ENCODE measurements around the gene KANSL1.
"Not testable (repeated sequence)": the region's sequence is repeated elsewhere in the genome, so short reads cannot be mapped to it uniquely, and the experiment has no call there.

The KANSL1 gene

DNA sequence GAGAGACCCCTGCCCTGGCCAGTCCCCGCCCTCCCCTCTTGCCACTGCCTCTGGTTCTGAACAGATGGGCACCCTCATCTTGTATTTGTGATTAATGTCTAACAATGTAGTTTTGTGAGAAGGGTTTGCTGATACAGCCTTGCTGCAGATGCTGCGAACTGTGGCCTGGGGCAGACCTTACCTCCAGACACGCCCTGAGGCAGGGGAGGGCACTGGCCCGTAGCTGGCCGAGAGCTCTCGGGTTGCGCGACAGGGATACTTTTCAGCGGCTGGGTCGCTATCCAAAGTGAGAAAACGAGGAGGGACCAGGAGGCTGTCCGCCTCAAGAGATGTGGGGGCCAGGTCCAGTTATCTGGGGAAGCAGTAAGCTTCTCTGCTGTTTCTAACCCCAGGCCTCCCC, 172.2 kb downstream of the KANSL1 start:
- Histone ChIP-seq H3K9me2 (replicated peaks; ENCODE audit: control insufficient read depth, low read length) (no peaks in the 10 kb centered on the region), H3K27me3 (ENCODE audit: control insufficient read depth, low read length) (no peaks in the 10 kb centered on the region), H3K4me1 (ENCODE audit: control insufficient read depth, low read length) (peaks cover 1% of the 10 kb centered on the region; the same call in 1 of the 2 replicates), H3K36me3 (ENCODE audit: control insufficient read depth, low read length) (no peaks in the 10 kb centered on the region), H3K4me3 (ENCODE audit: low read length) (no peak overlapping the region), H3K79me2 (ENCODE audit: control insufficient read depth, low read length) (no peaks in the 10 kb centered on the region), H3K27ac (ENCODE audit: low read depth, low read length) (no peak overlapping the region), H3F3A (ENCODE audit: control insufficient read depth, insufficient read depth) (no peaks in the 10 kb centered on the region), H4K20me1 (ENCODE audit: control insufficient read depth, insufficient read depth, low read depth, low read length) (no peaks in the 10 kb centered on the region), H3K9me3 (ENCODE audit: control insufficient read depth, insufficient read depth, low read length) (no peaks in the 10 kb centered on the region), H3K4me2 (ENCODE audit: low read length) (no peak overlapping the region)
- TF ChIP-seq EZH2phosphoT487 (IDR thresholded peaks at IDR 0.05; ENCODE audit: borderline replicate concordance, low read length): no peak
- TF ChIP-seq, protein P1, sequence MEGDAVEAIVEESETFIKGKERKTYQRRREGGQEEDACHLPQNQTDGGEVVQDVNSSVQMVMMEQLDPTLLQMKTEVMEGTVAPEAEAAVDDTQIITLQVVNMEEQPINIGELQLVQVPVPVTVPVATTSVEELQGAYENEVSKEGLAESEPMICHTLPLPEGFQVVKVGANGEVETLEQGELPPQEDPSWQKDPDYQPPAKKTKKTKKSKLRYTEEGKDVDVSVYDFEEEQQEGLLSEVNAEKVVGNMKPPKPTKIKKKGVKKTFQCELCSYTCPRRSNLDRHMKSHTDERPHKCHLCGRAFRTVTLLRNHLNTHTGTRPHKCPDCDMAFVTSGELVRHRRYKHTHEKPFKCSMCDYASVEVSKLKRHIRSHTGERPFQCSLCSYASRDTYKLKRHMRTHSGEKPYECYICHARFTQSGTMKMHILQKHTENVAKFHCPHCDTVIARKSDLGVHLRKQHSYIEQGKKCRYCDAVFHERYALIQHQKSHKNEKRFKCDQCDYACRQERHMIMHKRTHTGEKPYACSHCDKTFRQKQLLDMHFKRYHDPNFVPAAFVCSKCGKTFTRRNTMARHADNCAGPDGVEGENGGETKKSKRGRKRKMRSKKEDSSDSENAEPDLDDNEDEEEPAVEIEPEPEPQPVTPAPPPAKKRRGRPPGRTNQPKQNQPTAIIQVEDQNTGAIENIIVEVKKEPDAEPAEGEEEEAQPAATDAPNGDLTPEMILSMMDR (IDR thresholded peaks at IDR 0.05; ENCODE audit: low read depth, low read length, poor library complexity, severe bottlenecking): no peak

GRCh38 chr17:46020023-46020761, 173.0 kb downstream of the KANSL1 start:
- Histone ChIP-seq H3K4me3 (ENCODE audit: low read length) (no peak overlapping the region), H3K9me3 (ENCODE audit: control insufficient read depth, insufficient read depth, low read length) (no peaks in the 10 kb centered on the region), H3K79me2 (ENCODE audit: control insufficient read depth, low read length) (no peaks in the 10 kb centered on the region), H3K9me2 (replicated peaks; ENCODE audit: control insufficient read depth, low read length) (no peaks in the 10 kb centered on the region), H3K27ac (ENCODE audit: low read depth, low read length) (no peak overlapping the region), H3K4me2 (ENCODE audit: low read length) (no peak overlapping the region), H3F3A (ENCODE audit: control insufficient read depth, insufficient read depth) (no peaks in the 10 kb centered on the region), H3K4me1 (ENCODE audit: control insufficient read depth, low read length) (no peaks in the 10 kb centered on the region), H3K36me3 (ENCODE audit: control insufficient read depth, low read length) (no peaks in the 10 kb centered on the region), H3K27me3 (ENCODE audit: control insufficient read depth, low read length) (no peaks in the 10 kb centered on the region), H4K20me1 (ENCODE audit: control insufficient read depth, insufficient read depth, low read depth, low read length) (no peaks in the 10 kb centered on the region)
- TF ChIP-seq, protein P1 (IDR thresholded peaks at IDR 0.05; ENCODE audit: low read depth, low read length, poor library complexity, severe bottlenecking): no peak
- TF ChIP-seq EZH2phosphoT487 (IDR thresholded peaks at IDR 0.05; ENCODE audit: borderline replicate concordance, low read length): no peak

GRCh38 chr17:46019408-46019925, 173.8 kb downstream of the KANSL1 start:
- not testable (repeated sequence) for H3F3A ChIP-seq (ENCODE audit: control insufficient read depth, insufficient read depth); H4K20me1 ChIP-seq (ENCODE audit: control insufficient read depth, insufficient read depth, low read depth, low read length); H3K9me2 ChIP-seq (replicated peaks; ENCODE audit: control insufficient read depth, low read length); H3K79me2 ChIP-seq (ENCODE audit: control insufficient read depth, low read length); H3K9me3 ChIP-seq (ENCODE audit: control insufficient read depth, insufficient read depth, low read length); H3K4me2 ChIP-seq (ENCODE audit: low read length); H3K27me3 ChIP-seq (ENCODE audit: control insufficient read depth, low read length); H3K4me1 ChIP-seq (ENCODE audit: control insufficient read depth, low read length); H3K4me3 ChIP-seq (ENCODE audit: low read length); H3K27ac ChIP-seq (ENCODE audit: low read depth, low read length); H3K36me3 ChIP-seq (ENCODE audit: control insufficient read depth, low read length)

DNA sequence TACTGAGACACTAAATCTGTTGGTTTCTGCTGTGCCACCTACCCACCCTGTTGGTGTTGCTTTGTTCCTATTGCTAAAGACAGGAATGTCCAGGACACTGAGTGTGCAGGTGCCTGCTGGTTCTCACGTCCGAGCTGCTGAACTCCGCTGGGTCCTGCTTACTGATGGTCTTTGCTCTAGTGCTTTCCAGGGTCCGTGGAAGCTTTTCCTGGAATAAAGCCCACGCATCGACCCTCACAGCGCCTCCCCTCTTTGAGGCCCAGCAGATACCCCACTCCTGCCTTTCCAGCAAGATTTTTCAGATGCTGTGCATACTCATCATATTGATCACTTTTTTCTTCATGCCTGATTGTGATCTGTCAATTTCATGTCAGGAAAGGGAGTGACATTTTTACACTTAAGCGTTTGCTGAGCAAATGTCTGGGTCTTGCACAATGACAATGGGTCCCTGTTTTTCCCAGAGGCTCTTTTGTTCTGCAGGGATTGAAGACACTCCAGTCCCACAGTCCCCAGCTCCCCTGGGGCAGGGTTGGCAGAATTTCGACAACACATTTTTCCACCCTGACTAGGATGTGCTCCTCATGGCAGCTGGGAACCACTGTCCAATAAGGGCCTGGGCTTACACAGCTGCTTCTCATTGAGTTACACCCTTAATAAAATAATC, 179.6 kb downstream of the KANSL1 start:
- TF ChIP-seq EZH2phosphoT487 (IDR thresholded peaks at IDR 0.05; ENCODE audit: borderline replicate concordance, low read length): no peak
- no peaks in the 10 kb centered on the region for H3K79me2 ChIP-seq (ENCODE audit: control insufficient read depth, low read length)
- H3F3A ChIP-seq (ENCODE audit: control insufficient read depth, insufficient read depth): no peaks in the 10 kb centered on the region
- H3K4me3 ChIP-seq (ENCODE audit: low read length): no peak overlapping the region
- H3K9me3 ChIP-seq (ENCODE audit: control insufficient read depth, insufficient read depth, low read length): no peaks in the 10 kb centered on the region
- no peaks in the 10 kb centered on the region for H3K36me3 ChIP-seq (ENCODE audit: control insufficient read depth, low read length)
- H3K4me1 ChIP-seq (ENCODE audit: control insufficient read depth, low read length): no peaks in the 10 kb centered on the region
- no peak overlapping the region for H3K27ac ChIP-seq (ENCODE audit: low read depth, low read length)
- peaks cover 2% of the 10 kb centered on the region for H3K27me3 ChIP-seq (ENCODE audit: control insufficient read depth, low read length)
- no peak overlapping the region for H3K4me2 ChIP-seq (ENCODE audit: low read length)
- no peaks in the 10 kb centered on the region for H4K20me1 ChIP-seq (ENCODE audit: control insufficient read depth, insufficient read depth, low read depth, low read length)
- no peaks in the 10 kb centered on the region for H3K9me2 ChIP-seq (replicated peaks; ENCODE audit: control insufficient read depth, low read length)

All from DOHH2 (cell line).